B cell (primary cell): Measurements from ENCODE around the gene ZSWIM3. TPM values are rescaled to one million over a fixed set of nuclear protein-coding genes. Genes with fewer than 3 reads are reported as not detected.

Experiments used
- ATAC-seq: fragments of 200-7000 bp; cut with Tn5 transposase; one replicate; pipeline ENCODE4 v1.10.0; 2021; ENCODE audit warnings: low read depth, mild to moderate bottlenecking, moderate number of reproducible peaks, moderate library complexity
- CTCF ChIA-PET: fragments of 350-600 bp; sonication (Branson Sonifier 250); formaldehyde crosslinking; loops from one replicate; lab custom pipeline; 2021; ENCODE audit warnings: antibody characterized with exemption, inconsistent platforms; lab: Charles Lee
- POLR2A ChIA-PET: fragments of 350-600 bp; sonication (Branson Sonifier 250); formaldehyde crosslinking; loops from one replicate; lab custom pipeline; 2021; ENCODE audit warnings: antibody characterized with exemption; lab: Charles Lee
- DNase-seq: peaks from one replicate; pipeline ENCODE4 v3.0.0; 2013
- H2AFZ ChIP-seq: 2 replicates; pipeline ENCODE4 v1.6.1; 2012; ENCODE audit warnings: mild to moderate bottlenecking, low read depth, low read length; ENCODE audit not compliant: insufficient read depth, poor library complexity, severe bottlenecking
- H3K27ac ChIP-seq, 2 donors: 1 replicate in 1 of 2; 2 replicates in 1 of 2; pipeline ENCODE4 v1.5.1; 2012 to 2013; ENCODE audit warnings: low read length in 2 of 2, mild to moderate bottlenecking in 2 of 2, moderate library complexity in 1 of 2
- H3K27me3 ChIP-seq, 4 experiments: fragments of 200-600 bp in 1 of 4; sonication (generic) in 1 of 4; replicated peaks in 1 of 4; 1 replicate in 2 of 4; 2 replicates in 2 of 4; pipeline versions ENCODE4 v1.6.1 to v1.7.0; 2013 to 2016; ENCODE audit warnings: low read length in 3 of 4, mild to moderate bottlenecking in 2 of 4, mixed read lengths in 1 of 4, moderate library complexity in 1 of 4; ENCODE audit not compliant: insufficient read depth in 4 of 4, control insufficient read depth in 3 of 4; ENCODE audit errors: control extremely low read depth in 1 of 4
- H3K36me3 ChIP-seq, 2 experiments: replicated peaks in 1 of 2; 1 replicate in 1 of 2; 2 replicates in 1 of 2; pipeline versions ENCODE4 v1.6.1 to v1.7.1; 2013; ENCODE audit warnings: low read length in 1 of 2; ENCODE audit not compliant: insufficient read depth in 2 of 2, control insufficient read depth in 1 of 2; ENCODE audit errors: control extremely low read depth in 1 of 2, extremely low read depth in 1 of 2
- H3K4me1 ChIP-seq, 2 donors: fragments of 200-600 bp in 1 of 2; sonication (generic) in 1 of 2; 1 replicate in 1 of 2; 2 replicates in 1 of 2; pipeline versions ENCODE4 v1.5.1 to v1.6.1; 2013 to 2017; ENCODE audit warnings: low read length in 2 of 2; ENCODE audit not compliant: control insufficient read depth in 2 of 2, insufficient read depth in 2 of 2
- H3K4me2 ChIP-seq: replicated peaks from 2 replicates; pipeline ENCODE3; 2012; ENCODE audit warnings: mild to moderate bottlenecking, low read depth, low read length; ENCODE audit not compliant: poor library complexity, severe bottlenecking
- H3K4me3 ChIP-seq, 5 experiments: fragments of 200-600 bp in 1 of 5; sonication (generic) in 1 of 5; 1 replicate in 3 of 5; 2 replicates in 2 of 5; pipeline versions ENCODE4 v1.5.1 to v1.7.0; 2011 to 2016; ENCODE audit warnings: low read length in 4 of 5, mild to moderate bottlenecking in 4 of 5, low read depth in 2 of 5, control low read depth in 1 of 5, moderate library complexity in 1 of 5; ENCODE audit not compliant: insufficient read depth in 1 of 5; ENCODE audit errors: control extremely low read depth in 1 of 5, extremely low read depth in 1 of 5
- H3K79me2 ChIP-seq: fragments of 200-600 bp; sonication (generic); one replicate; pipeline ENCODE4 v1.6.0; 2016; ENCODE audit warnings: low read length; ENCODE audit not compliant: control insufficient read depth, insufficient read depth
- H3K9ac ChIP-seq: fragments of 200-600 bp; sonication (generic); 2 replicates; pipeline ENCODE4 v1.6.1; 2017; ENCODE audit warnings: mild to moderate bottlenecking, low read length, moderate library complexity
- H3K9me3 ChIP-seq, 3 donors: one replicate each; pipeline versions ENCODE4 v1.6.1 to v1.7.1; 2013; ENCODE audit warnings: low read length in 2 of 3; ENCODE audit not compliant: control insufficient read depth in 2 of 3, insufficient read depth in 1 of 3; ENCODE audit errors: control extremely low read depth in 1 of 3
- H4K20me1 ChIP-seq: 2 replicates; pipeline ENCODE4 v1.6.0; 2012; ENCODE audit warnings: mild to moderate bottlenecking, low read length; ENCODE audit not compliant: insufficient read depth, control insufficient read depth, poor library complexity, severe bottlenecking
- H3K27ac Mint-ChIP-seq: one replicate; pipeline ENCODE4 v1.8.0; 2021; ENCODE audit warnings: mixed read lengths
- H3K27me3 Mint-ChIP-seq: one replicate; pipeline ENCODE4 v1.8.0; 2021; ENCODE audit warnings: mixed read lengths
- H3K4me1 Mint-ChIP-seq: one replicate; pipeline ENCODE4 v1.8.0; 2021; ENCODE audit warnings: mixed read lengths
- H3K4me3 Mint-ChIP-seq: one replicate; pipeline ENCODE4 v1.8.0; 2021; ENCODE audit warnings: mixed read lengths
- H3K9me3 Mint-ChIP-seq: one replicate; pipeline ENCODE4 v1.8.0; 2022; ENCODE audit warnings: mixed read lengths; ENCODE audit not compliant: insufficient read depth
- CTCF ChIP-seq: fragments of 200-600 bp; IDR thresholded peaks from one replicate; pipeline ENCODE4 v1.8.0; 2022; ENCODE audit warnings: antibody characterized with exemption, mild to moderate bottlenecking
- EZH2 ChIP-seq: IDR thresholded peaks from 2 replicates; pipeline ENCODE4 v1.6.1; 2012; ENCODE audit warnings: borderline replicate concordance, low read depth, mild to moderate bottlenecking, moderate library complexity, low read length; ENCODE audit not compliant: insufficient read depth, poor library complexity, severe bottlenecking
- WGBS: methylation state at CpG from one replicate; pipeline ENCODE4 v1.1.5; 2013; ENCODE audit warnings: missing lambda C conversion rate; ENCODE audit not compliant: insufficient coverage; 5-methylcytosine and 5-hydroxymethylcytosine counted together
- intact Hi-C: fragments of 100-400 bp; cut with micrococcal nuclease; formaldehyde crosslinking; loops from one replicate; pipeline ENCODE4 v1.10.0; 2022
- polyA plus RNA-seq: library from polyadenylated mRNA; depleted of rRNA; stranded (reverse); fragments of >200 nt; gene quantifications from 2 replicates; pipeline ENCODE4 v1.2.3, GENCODE V29; 2012
- total RNA-seq, 2 donors: library from RNA; stranded (reverse); fragments of 120-200 nt in 1 of 2; gene quantifications; 1 replicate in 1 of 2; 2 replicates in 1 of 2; pipeline versions ENCODE4 v1.2.3 to v1.2.4, GENCODE V29; 2013 to 2022

Gene ZSWIM3
- total and polyA plus RNA-seq, 2 donors (not counting 1 experiment from before 2014, with no cell fraction given), result 4.0 to 7.1 TPM

GRCh38 chr20:45836841-45837240 is 20.6 kb upstream of the ZSWIM3 start:
- Histone ChIP-seq H3K27ac (no peak overlapping the region), H3K4me2 (no peak overlapping the region), H2AFZ (no peak overlapping the region), H3K9ac (no peak overlapping the region), H4K20me1 (no peaks in the 10 kb centered on the region), H3K36me3 (peaks cover 0 to 8% of the 10 kb centered on the region in 2 experiments), H3K27me3 (no peaks in the 10 kb centered on the region), H3K9me3 (no peaks in the 10 kb centered on the region), H3K4me3 (no peak overlapping the region), H3K4me1 (peaks cover 9 to 25% of the 10 kb centered on the region in 2 donors), H3K79me2 (no peaks in the 10 kb centered on the region)
- Mint-ChIP-seq H3K4me1 (peaks cover 18% of the 10 kb centered on the region), H3K27me3 (no peaks in the 10 kb centered on the region), H3K4me3 (no peak overlapping the region), H3K27ac (no peak overlapping the region), H3K9me3 (no peaks in the 10 kb centered on the region)
- POLR2A ChIA-PET, result interaction anchor here (0.6 kb wide), 1 partner anchor 22 kb away, joined by 3 read pairs; no protein-coding TSS in a partner anchor
- intact Hi-C loops, result no loop called here
- WGBS, result no CpG with 5 or more reads among the region's 1 CpG
- CTCF ChIA-PET, result no interaction called here
- no peak for ATAC-seq
- TF ChIP-seq CTCF, result no peak
- TF ChIP-seq EZH2, result no peak
- no peak for DNase-seq

- no peak for TF ChIP-seq EZH2
- no peak for TF ChIP-seq CTCF
- Histone ChIP-seq H3K27ac (no peak overlapping the region), H3K4me3 (no peak overlapping the region), H3K4me1 (peaks cover 14 to 21% of the 10 kb centered on the region in 2 donors), H3K36me3 (peaks cover 11 to 37% of the 10 kb centered on the region in 2 experiments), H3K9ac (no peak overlapping the region), H3K4me2 (no peak overlapping the region), H3K79me2 (no peaks in the 10 kb centered on the region), H3K27me3 (no peaks in the 10 kb centered on the region), H2AFZ (no peak overlapping the region), H3K9me3 (no peaks in the 10 kb centered on the region), H4K20me1 (no peaks in the 10 kb centered on the region)
- no peaks in the 10 kb centered on the region for H3K27me3 Mint-ChIP-seq
- intact Hi-C loops, result no loop called here
- WGBS, result 95% methylated on average over 25 of the region's 25 CpGs
- POLR2A ChIA-PET, result no interaction called here
- no peak overlapping the region for H3K4me3 Mint-ChIP-seq
- DNase-seq (no peak), ATAC-seq (no peak)
- H3K4me1 Mint-ChIP-seq, result peaks cover 18% of the 10 kb centered on the region
- H3K9me3 Mint-ChIP-seq, result no peaks in the 10 kb centered on the region
- no peak overlapping the region for H3K27ac Mint-ChIP-seq
- CTCF ChIA-PET, result interaction anchor here (1.4 kb wide), 1 partner anchor 129 kb away, joined by 5 read pairs; no protein-coding TSS in a partner anchor
Measured at GRCh38 chr20:45840700-45841198, 16.7 kb upstream of the ZSWIM3 start.
